Thoracic aorta (tissue), 2 donors: ENCODE results near the gene CAPN14. TPM values are rescaled to one million over a fixed set of nuclear protein-coding genes. Genes with fewer than 3 reads are reported as not detected.
"Not testable (repeated sequence)": the region's sequence is repeated elsewhere in the genome, so short reads cannot be mapped to it uniquely, and the experiment has no call there.

Experiments used
- ATAC-seq: fragments of 150-250 bp; one replicate; pipeline ENCODE4 v1.8.0; 2017; ENCODE audit warnings: low read depth; ENCODE audit not compliant: insufficient number of reproducible peaks, low FRiP score
- DNase-seq: peaks from one replicate; pipeline ENCODE4 v3.0.0-alpha.2; 2020; ENCODE audit warnings: low spot score
- H3K27ac ChIP-seq, 2 donors: fragments of 200-600 bp; sonication (generic); 1 replicate in 1 of 2; 2 replicates in 1 of 2; pipeline ENCODE4 v1.5.1; 2016; ENCODE audit warnings: mild to moderate bottlenecking in 2 of 2, moderate library complexity in 2 of 2
- H3K27me3 ChIP-seq: fragments of 200-600 bp; sonication (generic); replicated peaks from 2 replicates; pipeline ENCODE4 v1.6.0; 2016; ENCODE audit warnings: mild to moderate bottlenecking; ENCODE audit not compliant: insufficient read depth
- H3K36me3 ChIP-seq: fragments of 200-600 bp; sonication (generic); one replicate; pipeline ENCODE4 v1.5.1; 2016
- H3K4me1 ChIP-seq, 2 donors: fragments of 200-600 bp; sonication (generic); 1 replicate in 1 of 2; 2 replicates in 1 of 2; pipeline versions ENCODE4 v1.5.1 to v1.6.0; 2016; ENCODE audit warnings: low read depth in 2 of 2, mild to moderate bottlenecking in 1 of 2; ENCODE audit not compliant: control insufficient read depth in 1 of 2
- H3K4me3 ChIP-seq: fragments of 200-600 bp; sonication (generic); 2 replicates; pipeline ENCODE4 v1.5.1; 2016; ENCODE audit warnings: mild to moderate bottlenecking
- H3K9me3 ChIP-seq: fragments of 200-600 bp; sonication (generic); 2 replicates; pipeline ENCODE4 v1.5.1; 2016
- total RNA-seq, 2 donors: library from RNA; depleted of rRNA; stranded (reverse); fragments of >200 nt; gene quantifications; one replicate each; pipeline versions ENCODE4 v1.1.0 to v1.2.3, GENCODE V29; 2016
- TF ChIP-seq, protein P1 (sequence below): fragments of 200-600 bp; sonication (generic); IDR thresholded peaks from one replicate; pipeline ENCODE4 v1.5.1; 2019; ENCODE audit warnings: antibody characterized with exemption

Gene CAPN14
- total RNA-seq, 2 donors from 2014 or later: 0.14 TPM; not detected in 1

DNA sequence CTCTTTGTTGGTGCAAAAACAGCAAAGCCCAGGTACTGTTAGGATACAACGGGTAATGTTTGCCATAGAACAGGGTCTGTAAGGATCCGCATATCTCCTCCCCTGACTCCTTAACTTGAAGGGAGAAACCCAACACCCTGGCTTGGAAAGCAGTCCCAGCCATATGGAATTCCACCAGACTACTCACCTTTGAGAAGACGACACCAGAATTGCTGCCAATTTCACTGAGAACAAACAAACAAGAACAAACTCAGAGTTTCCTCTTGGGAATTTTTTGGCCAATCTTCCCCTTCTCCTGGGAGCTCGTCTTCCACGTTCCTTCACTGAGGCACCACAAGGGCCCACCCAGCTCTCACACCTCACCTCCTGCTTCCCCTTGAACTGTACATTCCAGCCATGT lies 29.2 kb downstream of the CAPN14 start:
- Histone ChIP-seq H3K27me3 (no peaks in the 10 kb centered on the region), H3K27ac (no peak overlapping the region), H3K36me3 (no peaks in the 10 kb centered on the region), H3K4me1 (no peaks in the 10 kb centered on the region), H3K9me3 (no peaks in the 10 kb centered on the region), H3K4me3 (no peak overlapping the region)
- TF ChIP-seq, protein P1, sequence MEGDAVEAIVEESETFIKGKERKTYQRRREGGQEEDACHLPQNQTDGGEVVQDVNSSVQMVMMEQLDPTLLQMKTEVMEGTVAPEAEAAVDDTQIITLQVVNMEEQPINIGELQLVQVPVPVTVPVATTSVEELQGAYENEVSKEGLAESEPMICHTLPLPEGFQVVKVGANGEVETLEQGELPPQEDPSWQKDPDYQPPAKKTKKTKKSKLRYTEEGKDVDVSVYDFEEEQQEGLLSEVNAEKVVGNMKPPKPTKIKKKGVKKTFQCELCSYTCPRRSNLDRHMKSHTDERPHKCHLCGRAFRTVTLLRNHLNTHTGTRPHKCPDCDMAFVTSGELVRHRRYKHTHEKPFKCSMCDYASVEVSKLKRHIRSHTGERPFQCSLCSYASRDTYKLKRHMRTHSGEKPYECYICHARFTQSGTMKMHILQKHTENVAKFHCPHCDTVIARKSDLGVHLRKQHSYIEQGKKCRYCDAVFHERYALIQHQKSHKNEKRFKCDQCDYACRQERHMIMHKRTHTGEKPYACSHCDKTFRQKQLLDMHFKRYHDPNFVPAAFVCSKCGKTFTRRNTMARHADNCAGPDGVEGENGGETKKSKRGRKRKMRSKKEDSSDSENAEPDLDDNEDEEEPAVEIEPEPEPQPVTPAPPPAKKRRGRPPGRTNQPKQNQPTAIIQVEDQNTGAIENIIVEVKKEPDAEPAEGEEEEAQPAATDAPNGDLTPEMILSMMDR: no peak
- DNase-seq (no peak), ATAC-seq (no peak)

DNA sequence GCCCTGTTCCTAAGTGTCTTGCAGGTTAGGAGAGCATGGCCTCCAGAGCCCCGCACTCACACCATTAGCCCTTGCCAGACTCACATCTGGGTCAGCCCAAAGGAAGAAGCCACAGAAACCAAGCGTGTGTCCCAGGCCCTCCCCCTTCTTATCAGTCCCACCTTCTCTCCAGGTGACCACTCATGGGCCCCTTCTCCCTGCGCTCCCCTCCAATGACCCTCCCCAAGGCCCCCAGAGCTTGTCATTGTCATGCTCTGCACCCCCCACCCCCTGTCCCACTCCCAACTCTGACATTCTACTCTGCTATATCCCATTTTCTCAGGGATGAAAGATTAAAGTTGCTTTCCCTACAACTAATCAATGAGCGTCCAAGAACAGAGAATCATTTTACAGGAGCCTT lies 30.1 kb downstream of the CAPN14 start:
- TF ChIP-seq, protein P1: no peak
- Histone ChIP-seq H3K4me3 (no peak overlapping the region), H3K27me3 (no peaks in the 10 kb centered on the region), H3K27ac (no peak overlapping the region), H3K9me3 (no peaks in the 10 kb centered on the region), H3K4me1 (no peaks in the 10 kb centered on the region), H3K36me3 (no peaks in the 10 kb centered on the region)
- ATAC-seq (no peak), DNase-seq (no peak)

DNA sequence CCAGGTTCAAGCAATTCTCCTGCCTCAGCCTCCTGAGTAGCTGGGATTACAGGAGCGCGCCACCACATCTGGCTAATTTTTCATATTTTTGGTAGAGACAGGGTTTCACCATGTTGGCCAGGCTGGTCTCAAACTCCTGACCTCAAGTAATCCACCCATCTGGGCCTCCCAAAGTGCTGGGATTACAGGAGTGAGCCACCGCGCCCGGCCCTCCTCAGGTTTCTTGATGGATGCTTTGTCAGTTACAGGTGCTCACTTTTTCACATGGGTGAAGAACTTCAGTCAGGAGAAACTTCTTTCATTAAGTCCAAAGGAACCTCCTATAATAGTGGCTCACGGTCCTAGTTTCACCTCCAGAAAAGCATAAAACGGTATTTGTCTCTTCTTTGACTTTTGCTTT lies 33.3 kb downstream of the CAPN14 start:
- H3K4me3 ChIP-seq, H3K27ac ChIP-seq, ATAC-seq, H3K27me3 ChIP-seq, H3K9me3 ChIP-seq, DNase-seq, H3K4me1 ChIP-seq, H3K36me3 ChIP-seq: not testable (repeated sequence)

DNA sequence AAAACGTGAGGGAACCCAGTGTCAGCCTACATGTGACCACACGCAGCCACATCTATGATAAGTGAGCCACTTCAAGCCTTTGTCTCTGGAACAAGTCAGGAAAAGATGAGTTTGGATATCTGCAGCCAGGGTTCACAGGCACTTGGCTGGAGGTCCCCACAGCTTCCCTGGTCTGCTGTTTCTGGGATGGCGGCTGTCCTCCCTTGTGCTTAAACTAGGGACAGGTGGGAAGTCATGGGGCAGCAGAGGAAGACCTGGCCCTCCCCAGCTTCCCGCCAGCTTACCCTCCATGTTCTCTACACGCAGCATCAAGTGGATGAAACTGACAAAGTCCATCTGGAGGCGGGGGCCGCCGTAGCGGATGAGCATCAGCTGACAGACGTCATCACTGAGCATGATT lies 40.6 kb downstream of the CAPN14 start:
- ATAC-seq: no peak
- H3K9me3 ChIP-seq: no peaks in the 10 kb centered on the region
- H3K36me3 ChIP-seq: no peaks in the 10 kb centered on the region
- H3K27ac ChIP-seq: no peak overlapping the region
- H3K4me1 ChIP-seq: peaks cover 0 to 5% of the 10 kb centered on the region in 2 donors
- TF ChIP-seq, protein P1: no peak
- H3K27me3 ChIP-seq: no peaks in the 10 kb centered on the region
- no peak overlapping the region for H3K4me3 ChIP-seq
- DNase-seq: no peak

DNA sequence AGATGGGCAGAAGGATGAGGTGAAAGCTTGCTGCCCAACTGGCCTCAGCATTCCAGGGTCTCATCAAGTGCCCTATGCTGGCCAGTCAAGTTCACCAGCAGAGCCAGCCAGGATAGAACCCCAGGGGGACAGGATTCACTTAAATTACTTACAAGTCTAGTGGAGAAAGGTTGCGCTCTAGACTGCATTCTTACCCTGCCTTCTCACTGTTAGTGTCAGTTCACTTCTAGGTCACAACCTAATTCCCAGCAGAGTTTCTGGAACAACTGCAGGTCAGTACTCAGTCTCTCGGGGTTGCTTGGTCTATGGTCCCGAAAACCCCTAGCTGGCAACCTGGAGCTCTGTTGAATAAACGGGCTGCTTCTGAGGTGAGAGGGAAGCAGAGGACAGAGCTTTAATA lies 46.2 kb downstream of the CAPN14 start:
- H3K27ac ChIP-seq: no peak overlapping the region
- H3K4me3 ChIP-seq: no peak overlapping the region
- peaks cover 0 to 5% of the 10 kb centered on the region in 2 donors for H3K4me1 ChIP-seq
- H3K27me3 ChIP-seq: no peaks in the 10 kb centered on the region
- TF ChIP-seq, protein P1: no peak
- no peaks in the 10 kb centered on the region for H3K9me3 ChIP-seq
- no peaks in the 10 kb centered on the region for H3K36me3 ChIP-seq
- no peak for DNase-seq
- no peak for ATAC-seq

DNA sequence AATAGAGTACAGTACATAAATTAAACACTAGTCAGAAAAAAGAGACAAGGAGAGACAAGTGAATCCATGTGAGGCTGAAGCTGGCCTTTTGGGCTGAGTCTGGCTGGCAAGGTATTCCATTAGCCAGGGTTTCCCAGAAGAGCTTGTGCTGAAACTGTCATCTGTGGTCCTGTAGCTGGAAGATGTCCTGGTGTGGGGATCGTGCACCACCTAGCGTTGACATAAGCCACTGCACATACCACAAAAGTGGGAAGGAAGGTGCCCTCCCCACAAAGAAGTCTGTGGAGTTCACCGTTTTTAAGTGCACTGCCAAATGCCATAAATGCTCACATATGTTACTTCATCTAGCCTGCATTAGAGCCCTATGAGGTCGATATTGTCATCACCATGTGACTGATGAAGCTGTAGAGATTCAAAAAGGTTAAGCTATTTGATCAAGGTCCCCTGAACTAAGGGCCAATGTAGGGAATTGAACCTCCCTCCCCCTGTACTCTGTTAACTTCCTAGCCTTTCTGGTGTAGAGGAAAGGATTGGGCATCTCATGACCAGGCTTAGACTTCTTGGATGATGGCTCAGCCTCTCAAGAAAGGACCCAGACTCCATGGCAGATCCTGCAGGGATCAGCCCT lies 47.1 kb downstream of the CAPN14 start:
- H3K36me3 ChIP-seq: no peaks in the 10 kb centered on the region
- ATAC-seq (no peak), DNase-seq (no peak)
- H3K9me3 ChIP-seq: no peaks in the 10 kb centered on the region
- H3K4me1 ChIP-seq: peaks cover 0 to 5% of the 10 kb centered on the region in 2 donors
- H3K4me3 ChIP-seq: no peak overlapping the region
- TF ChIP-seq, protein P1: peak; percentile 89
- no peaks in the 10 kb centered on the region for H3K27me3 ChIP-seq
- no peak overlapping the region for H3K27ac ChIP-seq
